Activated CD4-positive, CD25-positive, alpha-beta regulatory T cell treated with anti-CD3 and anti-CD28 coated beads, Interleukin-2, amount 50 U/mL, for 72 hours (primary cell): ENCODE data around the gene USP15.
"Not testable (repeated sequence)": the region's sequence is repeated elsewhere in the genome, so short reads cannot be mapped to it uniquely, and the experiment has no call there.

Source experiments
- DNase-seq: peaks from one replicate; pipeline ENCODE4 v3.0.0; 2021

USP15 gene

DNA sequence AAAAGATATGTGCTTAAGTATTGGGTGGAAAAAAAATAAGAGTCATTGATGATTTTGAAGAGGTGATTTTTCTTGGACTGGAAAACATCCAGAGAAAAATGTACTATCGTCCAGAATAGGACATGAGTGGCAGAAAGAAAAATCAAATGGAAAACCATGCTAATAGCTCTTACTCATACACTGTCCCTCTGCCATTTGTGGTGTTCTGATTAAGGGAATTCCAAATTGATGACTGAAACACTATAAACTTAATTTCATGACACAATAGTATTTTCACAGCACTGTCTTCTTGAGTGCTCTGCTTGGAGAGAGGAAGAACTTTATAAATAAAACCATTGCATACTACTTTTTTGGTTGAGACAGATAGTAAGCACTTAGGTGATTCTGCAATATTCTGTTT lies 72.4 kb downstream of the USP15 start:
- DNase-seq = no peak

DNA sequence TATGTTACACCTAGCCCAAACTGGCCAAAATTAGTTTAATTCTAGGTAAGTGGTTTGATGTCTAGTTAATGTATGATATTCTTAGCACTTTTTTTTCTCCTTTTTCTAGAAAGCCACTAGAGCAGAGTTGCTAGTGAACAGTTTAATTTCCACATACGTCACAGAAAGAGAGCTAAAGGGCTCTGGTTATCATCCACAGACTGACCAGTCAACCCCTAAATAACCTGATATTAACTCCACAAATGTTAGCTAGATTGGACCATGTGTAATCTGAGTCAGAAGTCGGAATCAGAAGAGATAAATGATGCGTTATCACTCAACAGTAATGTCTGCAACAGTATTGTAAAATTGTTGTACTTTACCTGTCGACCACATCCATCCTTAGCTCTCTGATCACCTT lies 74.9 kb downstream of the USP15 start:
- no peak for DNase-seq

GRCh38 chr12:62335796-62336195 lies 75.6 kb downstream of the USP15 start:
- DNase-seq = no peak

DNA sequence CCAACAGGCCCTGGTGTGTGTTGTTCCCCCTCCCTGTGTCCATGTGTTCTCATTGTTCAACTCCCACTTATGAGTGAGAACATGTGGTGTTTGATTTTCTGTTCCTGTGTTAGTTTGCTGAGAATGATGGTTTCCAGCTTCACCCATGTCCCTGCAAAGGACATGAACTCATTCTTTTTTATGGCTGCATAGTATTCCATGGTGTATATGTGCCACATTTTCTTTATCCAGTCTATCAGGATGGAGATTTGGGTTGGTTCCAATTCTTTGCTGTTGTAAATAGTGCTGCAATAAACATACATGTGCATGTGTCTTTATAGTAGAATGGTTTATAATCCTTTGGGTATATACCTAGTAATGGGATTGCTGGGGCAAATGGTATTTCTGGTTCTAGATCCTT lies 77.4 kb downstream of the USP15 start:
- DNase-seq = not testable (repeated sequence)

GRCh38 chr12:62342614-62343303 lies 82.6 kb downstream of the USP15 start:
- not testable (repeated sequence) for DNase-seq

GRCh38 chr12:62343304-62344120 lies 83.3 kb downstream of the USP15 start:
- DNase-seq = not testable (repeated sequence)

- DNase-seq = not testable (repeated sequence)
These were observed 84.7 kb downstream of the USP15 start for GRCh38 chr12:62344731-62345556.

- no peak for DNase-seq
These were observed 85.5 kb downstream of the USP15 start for GRCh38 chr12:62345667-62346066.

GRCh38 chr12:62346817-62347216 lies 86.6 kb downstream of the USP15 start:
- DNase-seq = no peak

- DNase-seq = no peak
These were observed 87.9 kb downstream of the USP15 start for GRCh38 chr12:62347922-62348650.

DNA sequence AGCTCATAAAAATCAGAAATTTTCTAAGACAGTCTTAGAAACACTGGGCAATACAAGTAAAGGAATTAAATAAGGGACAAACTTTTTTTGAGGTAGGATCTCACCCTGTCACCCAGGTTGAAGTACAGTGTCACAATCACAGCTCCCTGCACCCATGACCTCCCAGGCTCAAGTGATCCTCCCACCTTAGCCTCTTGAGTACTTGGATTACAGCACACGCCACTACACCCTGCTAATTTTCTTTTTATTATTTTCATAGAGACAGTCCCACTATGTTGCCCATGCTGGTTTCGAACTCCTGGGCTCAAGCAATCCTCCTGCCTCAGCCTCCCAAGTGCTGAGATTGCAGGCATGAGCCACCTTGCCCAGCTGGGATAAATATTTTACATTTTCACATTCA lies 90.3 kb downstream of the USP15 start:
- DNase-seq = no peak

DNA sequence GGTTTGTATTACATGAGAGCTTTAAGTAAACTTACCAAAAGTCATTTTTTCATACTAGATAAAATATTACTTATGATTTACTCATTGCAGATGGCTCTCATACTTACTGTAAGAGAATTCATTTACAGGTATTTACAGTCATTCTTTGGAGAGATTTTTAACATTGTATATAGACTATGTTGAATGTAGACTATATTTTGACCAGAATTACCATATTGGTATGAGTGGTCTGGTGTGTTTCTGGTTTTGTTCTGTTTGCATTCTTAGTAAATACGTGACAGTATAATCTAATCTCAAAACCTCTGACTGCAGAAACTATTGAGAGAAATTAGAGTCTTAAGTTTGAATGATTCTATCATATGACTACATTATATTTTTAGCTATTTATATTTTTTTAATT lies 91.1 kb downstream of the USP15 start:
- no peak for DNase-seq

- no peak for DNase-seq
These were observed 100.8 kb downstream of the USP15 start for GRCh38 chr12:62361048-62361447.

GRCh38 chr12:62363506-62363905 lies 103.3 kb downstream of the USP15 start:
- no peak for DNase-seq

DNA sequence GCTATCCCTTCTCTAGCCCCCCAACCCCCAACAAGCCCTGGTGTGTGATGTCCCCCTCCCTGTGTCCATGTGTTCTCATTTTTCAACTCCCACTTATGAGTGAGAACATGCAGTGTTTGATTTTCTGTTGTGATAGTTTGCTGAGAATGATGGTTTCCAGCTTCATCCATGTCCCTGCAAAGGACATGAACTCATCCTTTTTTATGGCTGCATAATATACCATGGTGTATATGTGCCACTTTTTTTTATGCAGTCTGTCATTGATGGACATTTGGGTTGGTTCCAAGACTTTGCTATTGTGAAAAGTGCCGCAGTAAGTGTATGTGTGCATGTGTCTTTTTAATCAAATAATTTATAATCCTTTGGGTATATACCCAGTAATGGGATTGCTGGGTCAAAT lies 104.5 kb downstream of the USP15 start:
- DNase-seq = not testable (repeated sequence)

- not testable (repeated sequence) for DNase-seq
These were observed 105.6 kb downstream of the USP15 start for GRCh38 chr12:62365846-62366245.

DNA sequence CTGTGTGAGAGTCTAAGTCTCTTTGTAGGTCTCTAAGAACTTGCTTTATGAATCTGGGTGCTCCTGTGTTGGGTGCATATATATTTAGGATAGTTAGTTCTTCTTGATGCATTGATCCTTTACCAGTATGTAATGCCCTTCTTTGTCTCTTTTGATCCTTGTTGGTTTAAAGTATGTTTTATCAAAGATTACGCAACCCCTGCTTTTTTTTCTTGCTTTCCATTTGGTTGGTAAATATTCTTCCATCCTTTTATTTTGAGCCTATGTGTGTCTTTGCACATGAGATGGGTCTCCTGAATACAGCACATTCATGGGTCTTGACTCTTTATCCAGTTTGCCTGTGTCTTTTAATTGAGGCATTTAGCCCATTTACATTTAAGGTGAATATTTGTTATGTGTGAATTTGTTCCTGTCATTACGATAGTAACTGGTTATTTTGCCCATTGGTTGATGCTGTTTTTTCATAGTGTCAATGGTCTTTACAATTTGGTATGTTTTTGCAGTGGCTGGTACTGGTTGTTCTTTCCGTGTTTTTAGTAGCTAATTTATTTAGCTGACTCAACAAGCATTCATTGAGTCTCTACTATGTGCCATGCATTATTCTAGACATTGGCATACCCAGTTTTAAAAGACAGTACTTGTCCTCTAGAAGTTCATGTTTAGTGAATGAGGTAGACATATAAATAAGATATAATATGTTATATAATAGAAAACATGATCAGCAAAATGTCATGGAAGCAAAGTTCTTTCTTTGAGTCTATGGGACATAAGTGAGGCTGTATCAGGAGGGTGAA lies 108.4 kb downstream of the USP15 start:
- not testable (repeated sequence) for DNase-seq

DNA sequence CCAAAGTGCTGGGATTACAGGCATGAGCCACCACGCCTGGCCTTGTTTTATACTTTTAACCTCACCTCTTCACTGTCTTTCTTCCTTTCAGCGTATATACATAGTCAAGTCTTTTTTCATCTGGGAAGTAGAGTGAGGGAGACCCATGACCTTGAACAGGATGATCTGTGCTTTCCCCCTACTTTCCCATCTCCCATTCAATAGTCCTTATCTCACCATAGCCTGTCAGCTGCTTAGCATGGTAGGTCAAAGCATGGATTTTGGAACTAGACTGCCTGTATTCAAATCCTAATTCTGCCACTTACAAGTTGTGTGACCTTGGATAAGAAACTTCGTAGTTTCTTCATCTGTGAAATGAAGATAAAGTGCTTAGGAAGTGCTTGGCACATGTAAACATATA lies 110.0 kb downstream of the USP15 start:
- DNase-seq = no peak

DNA sequence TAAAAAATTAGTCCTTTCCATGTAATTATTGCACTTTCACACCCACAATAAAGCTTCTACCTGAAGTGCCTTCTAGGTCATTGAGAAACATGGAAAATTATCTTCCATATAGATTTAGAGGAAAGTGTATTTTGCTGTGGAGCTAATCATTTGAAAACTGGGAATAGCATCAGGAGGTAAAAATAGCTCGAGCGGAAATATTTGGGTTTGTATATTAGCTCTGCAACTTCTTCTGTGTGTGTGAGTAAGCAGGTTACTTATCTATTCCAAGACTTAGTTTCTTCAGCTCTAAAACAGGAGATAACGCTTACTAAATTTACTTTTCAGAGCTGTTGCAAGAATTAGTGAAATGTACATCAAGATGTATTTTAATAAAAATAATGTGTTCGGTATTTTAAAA lies 111.5 kb downstream of the USP15 start:
- no peak for DNase-seq

DNA sequence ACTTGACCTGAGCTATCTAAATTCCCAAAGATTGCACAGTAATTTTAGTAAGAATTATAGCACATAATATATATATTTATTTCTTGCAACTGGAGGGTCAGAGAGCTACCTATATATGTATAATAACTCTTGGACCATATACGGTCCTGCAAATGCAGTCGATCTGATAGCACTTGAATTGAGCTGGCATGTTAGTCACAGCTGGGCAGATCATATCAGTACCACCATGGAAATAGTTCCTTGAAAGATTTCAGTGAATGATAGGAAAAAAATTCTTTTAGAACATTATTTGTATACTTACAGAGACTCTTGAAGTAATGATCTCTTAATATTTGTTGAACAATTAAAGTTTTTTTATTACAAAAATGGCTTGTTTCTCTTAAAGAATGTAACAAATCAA lies 111.9 kb downstream of the USP15 start:
- DNase-seq = no peak

DNA sequence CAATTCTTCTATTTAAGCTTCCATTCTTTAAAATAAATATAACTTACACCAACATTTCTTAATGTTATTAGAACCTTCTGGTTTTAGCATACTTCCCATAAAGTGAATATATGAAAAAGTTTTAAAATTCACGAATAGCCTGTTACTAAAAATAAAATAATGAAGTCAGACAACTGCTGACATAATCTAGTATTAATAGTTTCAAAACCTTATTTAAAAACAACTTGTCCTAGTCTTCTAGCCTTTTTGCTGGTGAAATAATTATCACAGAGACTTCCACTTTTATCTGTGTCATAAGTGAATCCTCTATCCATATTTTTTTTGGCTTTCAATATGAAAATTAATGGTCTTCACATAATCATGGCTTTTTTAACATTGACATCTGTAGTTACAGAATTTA lies 112.6 kb downstream of the USP15 start:
- DNase-seq = no peak

- DNase-seq = no peak
These were observed 115.4 kb downstream of the USP15 start for GRCh38 chr12:62375603-62376002.
